GM13976 (cell line): ENCODE results near the gene CREBRF.

Source experiments
- DNase-seq: peaks from one replicate; pipeline ENCODE4 v3.0.0; 2012; ENCODE audit warnings: low spot score
- CTCF ChIP-seq: IDR thresholded peaks from 2 replicates; pipeline ENCODE4 v1.5.1; 2012; ENCODE audit warnings: borderline replicate concordance, mild to moderate bottlenecking; ENCODE audit not compliant: insufficient read depth; ENCODE audit errors: extremely low read depth, missing control alignments, control extremely low read depth
- in situ Hi-C: fragments of 300-500 bp; cut with MboI; formaldehyde crosslinking; loops from one replicate; pipeline ENCODE4 v1.12.0; 2022; ENCODE audit warnings: low sequenced_read_pairs, mixed read lengths, inconsistent platforms; ENCODE audit not compliant: unreplicated experiment

Gene CREBRF

GRCh38 chr5:173055722-173055982, 500 bp upstream of the CREBRF start:
- in situ Hi-C loops = no loop called here
- no peak for TF ChIP-seq CTCF
- DNase-seq = no peak

- peak; percentile 80 for DNase-seq
- TF ChIP-seq CTCF = no peak
- in situ Hi-C loops = no loop called here
These were observed 570 bp downstream of the CREBRF start for GRCh38 chr5:173056783-173057061.

- in situ Hi-C loops = no loop called here
- TF ChIP-seq CTCF = no peak
- peak; percentile 98 for DNase-seq
These were observed 1.1 kb downstream of the CREBRF start for GRCh38 chr5:173057062-173057924.

GRCh38 chr5:173062141-173062540, 6.0 kb downstream of the CREBRF start:
- in situ Hi-C loops = no loop called here
- no peak for DNase-seq
- TF ChIP-seq CTCF = no peak

- TF ChIP-seq CTCF = no peak
- in situ Hi-C loops = no loop called here
- DNase-seq = peak; percentile 46
These were observed 9.0 kb downstream of the CREBRF start for GRCh38 chr5:173065155-173065554.

GRCh38 chr5:173069671-173070070, 13.5 kb downstream of the CREBRF start:
- TF ChIP-seq CTCF = no peak
- in situ Hi-C loops = no loop called here

More at GRCh38 chr5:173069671-173070070, 13.5 kb downstream of the CREBRF start:
- DNase-seq = no peak
